ENCODE data around the gene FAAH.
A peak's percentile ranks its signal among the peaks of the same experiment; 100 is the strongest.
"Not testable (repeated sequence)": the region's sequence is repeated elsewhere in the genome, so short reads cannot be mapped to it uniquely, and the experiment has no call there.

Gene FAAH

GRCh38 chr1:46394108-46394871, at the start of gene FAAH:
TSS of gene FAAH (plus strand) at chr1:46394317. CDS start at chr1:46394349, 32 bp downstream.
- POLR2A ChIA-PET: no interaction called here
- DNase-seq (ENCODE audit: low read depth, low spot score): no peak
- TF ChIP-seq, protein P1, sequence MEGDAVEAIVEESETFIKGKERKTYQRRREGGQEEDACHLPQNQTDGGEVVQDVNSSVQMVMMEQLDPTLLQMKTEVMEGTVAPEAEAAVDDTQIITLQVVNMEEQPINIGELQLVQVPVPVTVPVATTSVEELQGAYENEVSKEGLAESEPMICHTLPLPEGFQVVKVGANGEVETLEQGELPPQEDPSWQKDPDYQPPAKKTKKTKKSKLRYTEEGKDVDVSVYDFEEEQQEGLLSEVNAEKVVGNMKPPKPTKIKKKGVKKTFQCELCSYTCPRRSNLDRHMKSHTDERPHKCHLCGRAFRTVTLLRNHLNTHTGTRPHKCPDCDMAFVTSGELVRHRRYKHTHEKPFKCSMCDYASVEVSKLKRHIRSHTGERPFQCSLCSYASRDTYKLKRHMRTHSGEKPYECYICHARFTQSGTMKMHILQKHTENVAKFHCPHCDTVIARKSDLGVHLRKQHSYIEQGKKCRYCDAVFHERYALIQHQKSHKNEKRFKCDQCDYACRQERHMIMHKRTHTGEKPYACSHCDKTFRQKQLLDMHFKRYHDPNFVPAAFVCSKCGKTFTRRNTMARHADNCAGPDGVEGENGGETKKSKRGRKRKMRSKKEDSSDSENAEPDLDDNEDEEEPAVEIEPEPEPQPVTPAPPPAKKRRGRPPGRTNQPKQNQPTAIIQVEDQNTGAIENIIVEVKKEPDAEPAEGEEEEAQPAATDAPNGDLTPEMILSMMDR (IDR thresholded peaks at IDR 0.05; ENCODE audit: insufficient read depth, low read length, missing control alignments): no peak
- peak within 1 kb of the TSS; percentile 27 for H3K4me3 ChIP-seq (ENCODE audit: low read depth, low read length)
- CTCF ChIA-PET: no interaction called here

- H3K4me3 ChIP-seq (ENCODE audit: low read depth, low read length): no peak overlapping the region
- no peak for DNase-seq (ENCODE audit: low read depth, low spot score)
- CTCF ChIA-PET: interaction anchor here (1.0 to 9.7 kb wide), 6 partner anchors 9 to 120 kb away, joined by 4 to 96 read pairs (median 6); partner anchors contain the start of gene RAD54L
- TF ChIP-seq, protein P1 (IDR thresholded peaks at IDR 0.05; ENCODE audit: insufficient read depth, low read length, missing control alignments): no peak
- POLR2A ChIA-PET: no interaction called here
These were observed 49.6 kb upstream of the FAAH start for GRCh38 chr1:46344481-46344880.

DNA sequence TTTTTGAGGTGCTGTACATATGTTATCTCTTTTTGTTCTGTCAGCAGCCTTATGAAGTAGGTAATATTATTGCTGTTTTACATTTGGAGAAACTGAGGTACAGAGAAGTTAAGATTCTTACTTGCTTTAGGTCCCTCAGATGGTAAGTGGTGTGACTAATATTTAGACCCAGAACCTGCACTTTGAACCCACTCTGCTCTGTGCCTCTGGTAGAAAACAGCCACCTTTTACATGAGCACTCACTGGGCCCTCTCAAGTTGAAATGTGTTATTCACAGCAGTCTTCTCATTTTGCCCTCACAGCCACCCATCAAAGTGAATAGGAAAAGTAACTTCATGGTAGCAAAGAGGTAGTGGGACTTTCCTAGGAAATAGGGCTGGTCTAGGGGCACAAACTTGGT, 48.8 kb upstream of the FAAH start:
- POLR2A ChIA-PET: interaction anchor here (0.7 kb wide), 1 partner anchor 64 kb away, joined by 3 read pairs; no protein-coding TSS in a partner anchor
- H3K4me3 ChIP-seq (ENCODE audit: low read depth, low read length): no peak overlapping the region
- CTCF ChIA-PET: interaction anchor here (1.6 to 9.7 kb wide), 4 partner anchors 10 to 121 kb away, joined by 3 to 96 read pairs (median 50); partner anchors contain the start of gene RAD54L
- TF ChIP-seq, protein P1 (IDR thresholded peaks at IDR 0.05; ENCODE audit: insufficient read depth, low read length, missing control alignments): no peak
- DNase-seq (ENCODE audit: low read depth, low spot score): no peak

DNA sequence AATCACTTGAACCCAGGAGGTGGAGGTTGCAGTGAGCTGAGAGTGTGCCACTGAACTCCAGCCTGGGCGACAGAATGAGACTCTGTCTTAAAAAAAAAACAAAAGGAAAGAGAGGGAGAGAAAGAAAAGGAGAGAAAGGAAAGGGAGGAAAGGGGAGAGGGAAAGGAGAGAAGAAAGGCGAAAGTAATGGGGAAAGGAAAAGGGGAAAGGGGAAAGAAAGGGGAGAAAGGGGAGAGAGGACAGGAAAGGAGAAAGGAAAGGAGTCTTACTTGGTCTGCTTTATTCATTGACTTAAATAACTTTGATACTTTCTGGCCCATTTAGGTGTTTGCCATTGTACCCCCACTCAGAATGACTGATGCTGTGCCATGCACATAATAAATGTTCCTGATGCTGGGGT, 41.8 kb upstream of the FAAH start:
- no peak overlapping the region for H3K4me3 ChIP-seq (ENCODE audit: low read depth, low read length)
- DNase-seq (ENCODE audit: low read depth, low spot score): no peak
- CTCF ChIA-PET: interaction anchor here (0.9 to 1.2 kb wide), 2 partner anchors 11 to 12 kb away, joined by 3 to 14 read pairs; partner anchors contain the start of gene NSUN4
- POLR2A ChIA-PET: no interaction called here
- TF ChIP-seq, protein P1 (IDR thresholded peaks at IDR 0.05; ENCODE audit: insufficient read depth, low read length, missing control alignments): no peak

DNA sequence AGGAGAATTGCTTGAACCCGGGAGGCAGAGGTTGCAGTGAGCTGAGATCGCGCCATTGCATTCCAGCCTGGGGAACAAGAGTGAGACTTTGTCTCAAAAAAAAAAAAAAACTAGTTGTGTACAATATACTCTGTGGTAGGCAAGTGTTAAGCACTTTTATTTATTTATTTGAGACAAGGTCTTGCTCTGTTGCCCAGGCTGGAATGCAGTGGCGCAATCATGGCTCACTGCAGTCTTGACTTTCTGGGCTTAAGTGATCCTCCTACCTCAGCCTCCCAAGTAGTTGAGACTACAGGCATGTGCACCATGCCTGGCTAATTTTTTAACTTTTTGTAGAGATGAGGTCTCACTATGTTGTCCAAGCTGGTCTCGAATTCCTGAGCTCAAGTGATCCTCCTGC, 38.2 kb upstream of the FAAH start:
- H3K4me3 ChIP-seq (ENCODE audit: low read depth, low read length); POLR2A ChIA-PET; DNase-seq (ENCODE audit: low read depth, low spot score): not testable (repeated sequence)
- CTCF ChIA-PET: interaction anchor here (1.6 to 4.3 kb wide), 2 partner anchors 9 to 14 kb away, joined by 7 to 25 read pairs; no protein-coding TSS in a partner anchor

GRCh38 chr1:46362158-46362557, 32.0 kb upstream of the FAAH start:
- POLR2A ChIA-PET: no interaction called here
- no peak for DNase-seq (ENCODE audit: low read depth, low spot score)
- TF ChIP-seq, protein P1 (IDR thresholded peaks at IDR 0.05; ENCODE audit: insufficient read depth, low read length, missing control alignments): no peak
- H3K4me3 ChIP-seq (ENCODE audit: low read depth, low read length): no peak overlapping the region
- CTCF ChIA-PET: interaction anchor here (1.2 to 2.4 kb wide), 3 partner anchors 12 to 44 kb away, joined by 3 to 20 read pairs (median 3); no protein-coding TSS in a partner anchor

All from AG04449 (cell line).